HepG2 (cell line): ENCODE data around the gene MNDA.

Experiments
- EP300 ChIP-seq, 3 experiments: sonication (generic) in 1 of 3; formaldehyde crosslinking in 1 of 3; IDR thresholded peaks; 2 replicates each; pipeline versions ENCODE4 v1.5.1 to v1.6.1; 2011 to 2020; ENCODE audit warnings: low read depth in 2 of 3, low read length in 2 of 3, borderline replicate concordance in 1 of 3, improper control_type of control experiment in 1 of 3, mild to moderate bottlenecking in 1 of 3, missing genetic modification reagents in 1 of 3, moderate library complexity in 1 of 3
- NR2F1 ChIP-seq, 2 experiments: fragments of 450-650 bp in 1 of 2; formaldehyde crosslinking in 1 of 2; IDR thresholded peaks; 2 replicates each; pipeline versions ENCODE4 v1.5.0 to v1.6.1; 2016 to 2020; ENCODE audit warnings: mild to moderate bottlenecking in 1 of 2, missing compliant biosample characterization in 1 of 2, missing genetic modification reagents in 1 of 2, moderate library complexity in 1 of 2
- POLR2AphosphoS5 ChIP-seq: IDR thresholded peaks from 2 replicates; pipeline ENCODE4 v1.6.1; 2012; ENCODE audit warnings: low read depth, low read length
- SP1 ChIP-seq, 2 experiments: fragments of 450-650 bp in 1 of 2; sonication (generic) in 1 of 2; formaldehyde crosslinking in 1 of 2; IDR thresholded peaks; 2 replicates each; pipeline versions ENCODE4 v1.4.0 to v1.6.1; 2016 to 2020; ENCODE audit warnings: missing genetic modification reagents in 1 of 2
- SP4 ChIP-seq: sonication (generic); formaldehyde crosslinking; IDR thresholded peaks from 2 replicates; pipeline ENCODE4 v1.8.1; 2023; ENCODE audit warnings: mild to moderate bottlenecking, missing genetic modification reagents
- ZNF335 ChIP-seq: sonication (generic); formaldehyde crosslinking; IDR thresholded peaks from 2 replicates; pipeline ENCODE4 v1.4.0; 2020; ENCODE audit warnings: missing genetic modification reagents
- TF ChIP-seq, protein P1 (sequence below): sonication (generic); formaldehyde crosslinking; IDR thresholded peaks from 2 replicates; pipeline ENCODE4 v1.4.0; 2020; ENCODE audit warnings: missing genetic modification reagents
- TF ChIP-seq, protein P2 (sequence below): sonication (generic); formaldehyde crosslinking; IDR thresholded peaks from 2 replicates; pipeline ENCODE4 v1.8.1; 2023; ENCODE audit warnings: missing genetic modification reagents, inconsistent platforms, borderline replicate concordance

DNA sequence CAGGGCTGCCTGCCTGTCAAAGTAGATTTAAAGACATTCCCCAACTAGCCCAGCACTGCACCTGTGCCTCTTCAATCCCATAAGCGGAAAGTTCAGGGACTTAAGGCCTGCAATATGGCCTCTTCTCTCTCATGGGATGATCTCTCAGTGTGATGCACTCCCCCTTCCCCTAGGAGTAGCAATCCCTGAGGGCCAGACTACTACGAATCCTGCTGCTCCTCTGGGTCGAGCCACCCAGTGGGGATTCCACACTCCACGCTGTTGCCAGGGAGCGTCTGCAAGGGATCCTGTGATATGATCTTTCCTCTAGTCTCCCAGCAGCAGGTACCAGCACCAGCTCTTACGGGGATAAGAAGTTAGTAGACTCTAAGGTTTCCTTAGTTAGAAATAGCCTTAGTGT lies 36.9 kb upstream of the MNDA start:
- TF ChIP-seq, protein P1, sequence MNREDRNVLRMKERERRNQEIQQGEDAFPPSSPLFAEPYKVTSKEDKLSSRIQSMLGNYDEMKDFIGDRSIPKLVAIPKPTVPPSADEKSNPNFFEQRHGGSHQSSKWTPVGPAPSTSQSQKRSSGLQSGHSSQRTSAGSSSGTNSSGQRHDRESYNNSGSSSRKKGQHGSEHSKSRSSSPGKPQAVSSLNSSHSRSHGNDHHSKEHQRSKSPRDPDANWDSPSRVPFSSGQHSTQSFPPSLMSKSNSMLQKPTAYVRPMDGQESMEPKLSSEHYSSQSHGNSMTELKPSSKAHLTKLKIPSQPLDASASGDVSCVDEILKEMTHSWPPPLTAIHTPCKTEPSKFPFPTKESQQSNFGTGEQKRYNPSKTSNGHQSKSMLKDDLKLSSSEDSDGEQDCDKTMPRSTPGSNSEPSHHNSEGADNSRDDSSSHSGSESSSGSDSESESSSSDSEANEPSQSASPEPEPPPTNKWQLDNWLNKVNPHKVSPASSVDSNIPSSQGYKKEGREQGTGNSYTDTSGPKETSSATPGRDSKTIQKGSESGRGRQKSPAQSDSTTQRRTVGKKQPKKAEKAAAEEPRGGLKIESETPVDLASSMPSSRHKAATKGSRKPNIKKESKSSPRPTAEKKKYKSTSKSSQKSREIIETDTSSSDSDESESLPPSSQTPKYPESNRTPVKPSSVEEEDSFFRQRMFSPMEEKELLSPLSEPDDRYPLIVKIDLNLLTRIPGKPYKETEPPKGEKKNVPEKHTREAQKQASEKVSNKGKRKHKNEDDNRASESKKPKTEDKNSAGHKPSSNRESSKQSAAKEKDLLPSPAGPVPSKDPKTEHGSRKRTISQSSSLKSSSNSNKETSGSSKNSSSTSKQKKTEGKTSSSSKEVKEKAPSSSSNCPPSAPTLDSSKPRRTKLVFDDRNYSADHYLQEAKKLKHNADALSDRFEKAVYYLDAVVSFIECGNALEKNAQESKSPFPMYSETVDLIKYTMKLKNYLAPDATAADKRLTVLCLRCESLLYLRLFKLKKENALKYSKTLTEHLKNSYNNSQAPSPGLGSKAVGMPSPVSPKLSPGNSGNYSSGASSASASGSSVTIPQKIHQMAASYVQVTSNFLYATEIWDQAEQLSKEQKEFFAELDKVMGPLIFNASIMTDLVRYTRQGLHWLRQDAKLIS (CRISPR knock-in tag): no peak
- TF ChIP-seq EP300 (IDR thresholded peaks at IDR 0.05; ENCODE audit: low read depth in 2 of 2, low read length in 2 of 2): no peak
- no peak for TF ChIP-seq EP300 (CRISPR knock-in tag; IDR thresholded peaks at IDR 0.05; ENCODE audit: borderline replicate concordance)
- TF ChIP-seq NR2F1 (CRISPR knock-in tag; IDR thresholded peaks at IDR 0.05): no peak
- no peak for TF ChIP-seq SP4 (CRISPR knock-in tag)
- TF ChIP-seq, protein P2, sequence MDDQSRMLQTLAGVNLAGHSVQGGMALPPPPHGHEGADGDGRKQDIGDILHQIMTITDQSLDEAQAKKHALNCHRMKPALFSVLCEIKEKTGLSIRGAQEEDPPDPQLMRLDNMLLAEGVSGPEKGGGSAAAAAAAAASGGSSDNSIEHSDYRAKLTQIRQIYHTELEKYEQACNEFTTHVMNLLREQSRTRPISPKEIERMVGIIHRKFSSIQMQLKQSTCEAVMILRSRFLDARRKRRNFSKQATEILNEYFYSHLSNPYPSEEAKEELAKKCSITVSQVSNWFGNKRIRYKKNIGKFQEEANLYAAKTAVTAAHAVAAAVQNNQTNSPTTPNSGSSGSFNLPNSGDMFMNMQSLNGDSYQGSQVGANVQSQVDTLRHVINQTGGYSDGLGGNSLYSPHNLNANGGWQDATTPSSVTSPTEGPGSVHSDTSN (CRISPR knock-in tag): no peak
- TF ChIP-seq SP1 (IDR thresholded peaks at IDR 0.05): no peak
- no peak for TF ChIP-seq SP1 (CRISPR knock-in tag; IDR thresholded peaks at IDR 0.05)
- TF ChIP-seq ZNF335 (CRISPR knock-in tag): no peak
- TF ChIP-seq POLR2AphosphoS5: no peak
